Stimulated activated CD8-positive, alpha-beta memory T cell treated with anti-CD3 and anti-CD28 coated beads, Interleukin-15, amount 100 ng/mL, for 1 hour (primary cell): ENCODE measurements around the gene TPI1.

ENCODE experiments used
- DNase-seq: peaks from one replicate; pipeline ENCODE4 v3.0.0-alpha.2; 2020; ENCODE audit warnings: low read depth

TPI1 gene

GRCh38 chr12:6867413-6868210 lies at the start of gene TPI1:
Gene TPI1 (plus strand): TSS chr12:6867531. CDS start chr12:6867567, 36 bp downstream.
- peak; percentile 61 for DNase-seq

GRCh38 chr12:6817662-6818157 lies 49.6 kb upstream of the TPI1 start:
- no peak for DNase-seq

DNA sequence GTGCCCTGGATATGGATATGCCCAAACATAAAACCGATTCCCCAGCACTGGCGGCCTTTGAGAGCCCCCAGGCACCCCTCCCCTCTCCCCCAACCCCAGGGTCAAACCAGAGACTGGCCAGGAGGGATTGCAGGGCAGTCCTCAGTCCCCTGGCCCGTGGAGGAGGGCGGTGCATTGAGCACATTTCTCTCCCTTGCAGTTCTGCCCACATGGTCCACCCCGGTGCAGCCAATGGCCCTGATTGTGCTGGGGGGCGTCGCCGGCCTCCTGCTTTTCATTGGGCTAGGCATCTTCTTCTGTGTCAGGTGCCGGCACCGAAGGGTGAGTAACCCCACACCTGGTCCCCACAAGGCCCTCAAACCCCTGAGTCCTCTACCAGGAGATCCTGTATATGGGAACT lies 49.1 kb upstream of the TPI1 start:
- no peak for DNase-seq

DNA sequence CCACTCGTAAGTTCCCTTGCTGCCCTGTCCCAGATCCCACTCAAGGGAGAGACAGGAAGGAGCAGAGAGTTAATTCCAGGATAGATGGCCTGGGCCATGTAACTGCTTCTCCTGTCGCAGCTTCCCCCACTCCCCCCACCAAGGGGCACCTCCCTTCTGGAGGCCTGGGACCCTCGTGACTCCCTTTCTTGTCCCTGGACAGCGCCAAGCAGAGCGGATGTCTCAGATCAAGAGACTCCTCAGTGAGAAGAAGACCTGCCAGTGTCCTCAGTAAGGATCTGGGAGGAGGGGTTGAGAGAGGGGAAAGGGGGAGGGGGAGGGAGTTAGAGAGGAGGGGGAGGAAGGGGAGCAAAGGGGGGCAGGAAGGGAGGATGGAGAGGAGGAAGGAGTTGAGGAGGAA lies 48.7 kb upstream of the TPI1 start:
- no peak for DNase-seq

DNA sequence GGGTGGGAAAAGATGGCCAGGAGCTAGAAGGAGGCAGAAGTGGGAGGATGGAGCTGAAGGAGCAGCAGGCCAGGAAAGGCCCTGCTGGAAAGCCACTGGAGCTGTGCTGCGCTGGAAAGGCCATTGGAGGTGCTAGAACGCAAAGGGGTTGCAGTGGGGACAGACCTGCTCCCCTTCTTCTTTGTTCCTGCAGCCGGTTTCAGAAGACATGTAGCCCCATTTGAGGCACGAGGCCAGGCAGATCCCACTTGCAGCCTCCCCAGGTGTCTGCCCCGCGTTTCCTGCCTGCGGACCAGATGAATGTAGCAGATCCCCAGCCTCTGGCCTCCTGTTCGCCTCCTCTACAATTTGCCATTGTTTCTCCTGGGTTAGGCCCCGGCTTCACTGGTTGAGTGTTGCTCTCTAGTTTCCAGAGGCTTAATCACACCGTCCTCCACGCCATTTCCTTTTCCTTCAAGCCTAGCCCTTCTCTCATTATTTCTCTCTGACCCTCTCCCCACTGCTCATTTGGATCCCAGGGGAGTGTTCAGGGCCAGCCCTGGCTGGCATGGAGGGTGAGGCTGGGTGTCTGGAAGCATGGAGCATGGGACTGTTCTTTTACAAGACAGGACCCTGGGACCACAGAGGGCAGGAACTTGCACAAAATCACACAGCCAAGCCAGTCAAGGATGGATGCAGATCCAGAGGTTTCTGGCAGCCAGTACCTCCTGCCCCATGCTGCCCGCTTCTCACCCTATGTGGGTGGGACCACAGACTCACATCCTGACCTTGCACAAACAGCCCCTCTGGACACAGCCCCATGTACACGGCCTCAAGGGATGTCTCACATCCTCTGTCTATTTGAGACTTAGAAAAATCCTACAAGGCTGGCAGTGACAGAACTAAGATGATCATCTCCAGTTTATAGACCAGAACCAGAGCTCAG lies 48.0 kb upstream of the TPI1 start:
- DNase-seq = no peak

DNA sequence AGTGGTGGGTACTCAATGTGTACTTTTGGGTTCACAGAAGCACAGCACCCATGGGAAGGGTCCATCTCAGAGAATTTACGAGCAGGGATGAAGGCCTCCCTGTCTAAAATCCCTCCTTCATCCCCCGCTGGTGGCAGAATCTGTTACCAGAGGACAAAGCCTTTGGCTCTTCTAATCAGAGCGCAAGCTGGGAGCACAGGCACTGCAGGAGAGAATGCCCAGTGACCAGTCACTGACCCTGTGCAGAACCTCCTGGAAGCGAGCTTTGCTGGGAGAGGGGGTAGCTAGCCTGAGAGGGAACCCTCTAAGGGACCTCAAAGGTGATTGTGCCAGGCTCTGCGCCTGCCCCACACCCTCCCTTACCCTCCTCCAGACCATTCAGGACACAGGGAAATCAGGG lies 47.2 kb upstream of the TPI1 start:
- DNase-seq = no peak

DNA sequence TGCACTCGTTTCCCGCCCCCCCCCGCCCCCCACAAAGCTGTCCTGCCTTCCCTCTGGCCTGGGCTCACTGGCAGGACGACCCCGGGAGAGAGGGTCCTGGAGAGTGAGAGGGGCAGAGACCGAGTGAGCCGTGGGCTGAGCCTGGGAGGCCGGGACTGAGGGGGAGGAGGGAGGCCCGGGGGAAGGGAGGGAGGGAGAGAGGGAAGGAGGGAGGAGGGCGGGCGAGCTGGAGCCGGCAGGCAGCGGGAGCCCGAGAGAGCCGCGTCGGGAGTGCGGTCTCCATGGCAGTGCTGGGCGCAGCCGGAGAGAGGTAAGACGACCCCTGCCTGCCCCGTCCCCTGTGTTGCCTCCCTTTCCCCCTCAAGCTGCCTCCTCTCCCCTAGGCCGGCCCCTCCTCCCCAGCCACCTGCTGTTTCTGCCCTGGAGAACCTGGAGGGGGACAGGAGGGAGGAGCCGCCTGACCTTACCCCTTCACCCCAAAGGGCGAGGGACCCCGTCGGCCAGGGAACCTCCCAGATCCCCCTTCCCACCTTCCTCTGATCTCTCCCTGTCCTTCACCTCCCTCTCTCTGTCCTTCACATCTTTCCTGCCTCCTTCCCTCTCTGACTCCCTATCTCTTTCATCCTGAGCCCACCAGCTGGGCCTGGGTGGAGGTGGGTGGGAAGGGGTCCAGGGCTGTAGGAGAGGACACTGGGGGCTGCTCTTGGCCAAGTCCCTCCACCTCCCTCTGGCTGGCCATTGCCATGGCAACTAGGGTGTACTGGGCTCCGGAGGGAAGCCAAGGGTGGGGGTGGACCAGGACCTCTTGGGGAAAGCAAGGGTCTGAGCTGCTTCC lies 45.5 kb upstream of the TPI1 start, which contains the start of gene GPR162:
TSS of gene GPR162 (plus strand) at position 231 of the 835 bp plus-strand sequence. CDS start 2,078 bp downstream, outside the sequence.
- no peak for DNase-seq

DNA sequence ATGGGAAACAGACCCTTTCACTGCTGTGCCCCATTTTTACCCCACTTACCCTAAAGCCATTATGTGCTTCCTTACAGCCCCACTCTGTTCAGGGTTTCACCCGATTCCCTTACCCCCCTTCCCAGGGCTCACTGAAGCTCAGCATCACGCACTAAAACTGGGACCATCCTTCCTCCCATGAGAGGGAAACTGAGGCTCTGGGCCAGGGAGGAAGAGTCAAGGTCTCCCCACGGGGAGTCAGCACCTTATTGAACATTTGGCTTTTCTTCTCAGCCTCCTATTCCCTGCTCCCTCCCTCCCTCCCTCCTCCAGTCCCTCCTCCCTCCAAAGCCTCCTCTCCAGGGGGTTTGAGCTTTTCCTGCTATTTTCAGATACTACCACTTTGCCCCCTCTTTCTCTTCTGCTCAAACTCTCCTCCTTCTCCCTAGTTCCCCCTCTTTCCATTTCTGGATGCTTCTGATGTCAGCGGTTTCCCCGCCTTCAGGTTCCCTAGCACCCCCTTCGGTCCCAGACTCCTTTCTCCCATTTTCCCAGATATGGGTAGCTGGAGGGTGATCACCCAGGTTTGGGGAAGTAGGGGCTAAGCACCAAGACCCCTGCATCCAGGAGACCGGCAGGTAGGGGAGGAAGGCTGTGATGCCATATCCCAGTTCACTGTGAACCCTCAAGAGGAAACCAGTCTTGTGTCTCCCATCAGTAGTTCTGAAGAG lies 44.8 kb upstream of the TPI1 start:
- no peak for DNase-seq

DNA sequence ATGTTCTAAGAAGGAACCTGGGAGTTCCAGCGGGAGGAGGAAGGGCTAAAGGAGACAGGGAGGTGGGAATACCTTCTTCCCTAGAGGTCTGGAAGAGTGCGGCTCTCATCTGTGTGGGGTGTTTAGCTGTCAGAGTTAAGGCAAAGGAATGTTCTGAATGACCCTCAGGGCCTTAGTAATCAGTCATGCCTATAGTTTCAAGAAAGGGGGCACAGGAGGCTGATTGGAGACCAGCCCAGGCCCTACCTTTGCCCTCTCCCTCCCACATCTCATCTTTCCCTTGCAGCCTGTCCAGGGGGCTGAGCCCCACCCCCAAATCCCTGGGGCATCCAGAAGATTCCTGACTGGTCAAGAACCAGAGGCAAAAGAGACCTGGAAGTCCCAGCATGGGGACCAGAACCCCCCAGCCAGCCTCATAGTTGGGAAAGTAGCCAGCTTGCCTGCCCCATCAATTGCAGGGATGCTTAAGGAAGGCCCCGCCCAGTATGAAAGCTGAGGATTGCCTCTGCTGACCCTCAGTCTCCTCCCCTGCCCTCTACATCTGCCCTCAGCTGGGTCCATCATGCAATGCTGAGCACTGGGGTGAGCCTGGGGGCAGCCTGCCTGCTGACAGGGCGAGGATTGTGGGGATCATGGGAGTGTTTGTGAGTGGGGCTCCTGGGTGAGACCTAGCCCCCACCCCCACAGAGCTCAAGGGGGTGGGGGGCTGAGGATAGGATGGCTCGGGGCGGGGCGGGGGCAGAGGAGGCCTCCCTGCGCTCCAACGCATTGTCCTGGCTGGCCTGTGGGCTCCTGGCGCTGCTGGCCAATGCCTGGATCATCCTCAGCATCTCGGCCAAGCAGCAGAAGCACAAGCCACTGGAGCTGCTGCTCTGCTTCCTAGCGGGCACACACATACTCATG lies 43.9 kb upstream of the TPI1 start:
- no peak for DNase-seq

DNA sequence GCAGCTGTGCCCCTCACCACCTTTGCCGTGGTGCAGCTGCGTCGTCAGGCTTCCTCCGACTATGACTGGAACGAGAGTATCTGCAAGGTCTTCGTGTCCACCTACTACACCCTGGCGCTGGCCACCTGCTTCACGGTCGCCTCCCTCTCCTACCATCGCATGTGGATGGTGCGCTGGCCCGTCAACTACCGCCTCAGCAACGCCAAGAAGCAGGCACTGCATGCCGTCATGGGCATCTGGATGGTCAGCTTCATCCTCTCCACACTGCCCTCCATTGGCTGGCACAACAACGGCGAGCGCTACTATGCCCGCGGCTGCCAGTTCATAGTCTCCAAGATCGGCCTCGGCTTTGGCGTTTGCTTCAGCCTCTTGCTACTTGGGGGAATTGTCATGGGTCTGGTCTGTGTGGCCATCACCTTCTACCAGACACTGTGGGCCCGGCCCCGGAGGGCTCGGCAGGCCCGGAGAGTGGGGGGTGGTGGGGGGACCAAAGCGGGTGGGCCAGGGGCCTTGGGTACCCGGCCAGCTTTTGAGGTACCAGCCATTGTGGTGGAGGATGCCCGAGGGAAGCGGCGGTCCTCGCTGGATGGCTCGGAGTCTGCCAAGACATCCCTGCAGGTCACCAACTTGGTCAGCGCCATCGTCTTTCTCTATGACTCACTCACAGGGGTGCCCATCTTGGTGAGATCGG lies 43.1 kb upstream of the TPI1 start:
- DNase-seq = no peak

DNA sequence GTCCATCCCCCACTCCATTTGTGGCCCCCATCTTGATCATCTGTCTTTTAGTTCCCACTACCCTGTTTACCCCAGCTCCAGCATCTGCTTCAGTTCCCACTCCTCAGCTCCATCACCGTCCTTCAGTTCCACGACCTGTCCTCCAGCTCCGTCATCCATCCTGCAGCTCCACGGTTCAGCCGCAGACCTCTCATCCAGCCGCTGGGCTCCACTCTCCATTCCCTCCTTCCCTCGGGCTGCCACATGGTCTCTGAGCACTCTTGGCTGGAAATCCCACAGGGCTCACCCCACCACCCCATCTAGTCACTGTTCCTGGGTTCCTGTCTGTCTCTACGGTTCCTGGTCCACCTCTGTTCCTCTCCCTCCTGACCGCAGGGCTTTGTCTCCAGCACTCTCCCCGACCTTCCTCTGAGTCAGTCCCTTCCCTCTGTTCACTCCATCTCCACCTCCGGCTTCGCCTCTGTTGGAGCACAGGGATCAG lies 42.4 kb upstream of the TPI1 start:
- DNase-seq = no peak

- peak; percentile 64 for DNase-seq
Measured at GRCh38 chr12:6825398-6826124, 41.8 kb upstream of the TPI1 start.

GRCh38 chr12:6826125-6826733 lies 41.1 kb upstream of the TPI1 start:
- DNase-seq = no peak

DNA sequence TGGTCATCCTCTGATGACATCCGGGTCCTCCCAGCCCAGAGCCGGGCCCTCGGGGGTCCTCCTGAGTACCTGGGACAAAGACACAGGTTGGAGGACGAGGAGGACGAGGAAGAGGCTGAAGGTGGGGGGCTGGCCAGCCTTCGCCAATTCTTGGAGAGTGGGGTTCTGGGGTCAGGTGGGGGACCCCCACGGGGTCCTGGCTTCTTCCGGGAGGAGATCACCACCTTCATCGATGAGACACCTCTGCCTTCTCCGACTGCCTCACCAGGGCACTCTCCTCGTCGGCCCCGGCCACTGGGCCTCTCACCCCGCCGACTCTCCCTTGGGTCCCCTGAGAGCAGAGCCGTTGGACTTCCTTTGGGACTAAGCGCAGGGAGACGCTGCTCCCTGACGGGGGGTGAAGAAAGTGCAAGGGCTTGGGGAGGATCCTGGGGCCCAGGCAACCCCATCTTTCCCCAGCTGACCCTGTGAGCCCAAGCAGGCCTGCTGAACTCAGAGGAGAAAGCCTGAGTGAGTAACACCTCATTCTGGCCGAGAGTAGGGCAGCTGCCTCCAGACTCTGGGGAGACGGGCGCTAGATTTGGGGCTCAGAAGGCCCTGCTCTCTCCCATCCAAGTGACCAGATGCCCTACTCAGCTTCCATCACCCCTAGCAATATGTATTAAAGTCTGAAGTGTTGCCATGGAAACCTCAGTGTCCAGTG lies 40.4 kb upstream of the TPI1 start:
- DNase-seq = no peak

DNA sequence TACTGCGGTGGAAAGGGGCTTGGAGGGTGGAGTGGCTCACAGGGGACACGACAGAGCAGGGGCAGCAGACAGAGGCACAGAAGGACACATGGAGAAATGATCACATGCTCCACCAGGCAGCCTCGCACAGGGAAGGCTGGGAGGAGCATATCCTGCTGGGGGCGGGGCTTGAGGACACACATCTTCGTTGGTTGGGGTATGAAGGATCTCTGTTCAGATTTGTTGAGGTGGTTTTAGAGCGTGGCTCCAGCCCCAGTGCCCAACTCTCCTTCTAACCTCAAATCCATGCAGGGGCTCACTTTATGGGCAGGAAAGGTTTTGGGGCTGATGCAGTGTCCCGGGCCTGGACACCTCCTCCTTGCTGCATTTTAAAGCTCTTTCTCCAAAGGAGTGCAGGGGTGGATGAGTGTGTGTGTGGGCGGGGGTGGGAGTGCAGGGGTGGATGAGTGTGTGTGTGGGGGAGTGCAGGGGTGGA lies 39.9 kb upstream of the TPI1 start:
- no peak for DNase-seq

DNA sequence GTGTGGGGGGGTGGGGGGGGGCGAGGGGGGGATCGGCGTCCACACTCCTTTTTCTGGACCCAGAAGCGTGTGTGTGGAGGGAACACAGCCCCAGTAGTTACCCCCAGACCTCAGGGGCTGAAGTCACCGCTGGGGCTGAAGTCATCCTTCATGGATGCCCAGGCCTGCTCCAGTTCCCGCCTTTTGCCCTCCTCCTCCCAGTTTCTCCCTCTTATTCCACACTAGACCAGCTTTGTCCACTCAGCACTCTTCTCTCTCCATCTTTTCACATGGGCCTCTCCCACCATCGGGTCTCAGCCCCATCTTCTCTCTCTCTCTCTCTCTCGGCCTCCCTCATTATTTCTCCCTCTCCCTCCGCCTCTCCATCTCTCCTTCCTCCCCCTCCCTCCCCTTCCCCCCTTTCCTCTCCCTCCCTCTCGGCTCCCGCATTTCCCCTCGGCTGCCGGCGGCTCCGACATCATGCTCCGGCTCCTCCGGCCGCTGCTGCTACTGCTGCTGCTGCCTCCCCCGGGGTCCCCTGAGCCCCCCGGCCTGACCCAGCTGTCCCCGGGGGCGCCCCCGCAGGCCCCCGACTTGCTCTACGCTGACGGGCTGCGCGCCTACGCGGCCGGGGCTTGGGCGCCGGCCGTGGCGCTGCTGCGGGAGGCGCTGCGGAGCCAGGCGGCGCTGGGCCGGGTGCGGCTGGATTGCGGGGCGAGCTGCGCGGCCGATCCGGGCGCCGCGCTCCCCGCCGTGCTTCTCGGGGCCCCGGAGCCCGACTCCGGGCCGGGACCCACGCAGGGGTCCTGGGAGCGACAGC lies 39.1 kb upstream of the TPI1 start, which contains the start of gene P3H3:
TSS of gene P3H3 (plus strand) at position 426 of the 799 bp plus-strand sequence. CDS start at position 460, 34 bp downstream.
- DNase-seq = no peak
